SK-N-SH (cell line): ENCODE measurements around the gene PGK1. TPM values are rescaled to one million over a fixed set of nuclear protein-coding genes. Genes with fewer than 3 reads are reported as not detected.
A peak's percentile ranks its signal among the peaks of the same experiment; 100 is the strongest.

ENCODE experiments used
- CTCF ChIA-PET: fragments of 300-600, 350-600 bp; formaldehyde crosslinking; extraction: SDS; loops from one replicate; lab custom pipeline; 2021; lab: Yijun Ruan, JAX
- POLR2A ChIA-PET: fragments of 350-600 bp; sonication (Branson Sonifier 250); formaldehyde crosslinking; extraction: SDS; loops from one replicate; lab custom pipeline; 2020; ENCODE audit warnings: antibody characterized with exemption, inconsistent platforms; lab: Yijun Ruan, JAX
- DNase-seq: peaks from one replicate; pipeline ENCODE4 v3.0.0; 2012
- H2AFZ ChIP-seq: fragments of 200-600 bp; sonication (generic); 2 replicates; pipeline ENCODE4 v1.8.1; 2016; ENCODE audit warnings: antibody characterized with exemption, mild to moderate bottlenecking, low read depth
- H3F3A ChIP-seq: fragments of 200-600 bp; sonication (generic); replicated peaks from 2 replicates; pipeline ENCODE3; 2016; ENCODE audit warnings: antibody characterized with exemption, mild to moderate bottlenecking; ENCODE audit not compliant: insufficient read depth
- H3K27ac ChIP-seq, 2 experiments: fragments of 200-500 bp in 1 of 2; fragments of 200-600 bp in 1 of 2; sonication (Bioruptor generic) in 1 of 2; sonication (generic), shearing (Covaris generic) in 1 of 2; 2 replicates each; pipeline versions ENCODE4 v1.5.1 to v1.6.1; 2014 to 2016; ENCODE audit warnings: low read depth in 2 of 2, inconsistent platforms in 1 of 2, low read length in 1 of 2, mild to moderate bottlenecking in 1 of 2, mixed read lengths in 1 of 2
- H3K27me3 ChIP-seq: fragments of 200-600 bp; sonication (generic), shearing (Covaris generic); 2 replicates; pipeline ENCODE4 v1.6.1; 2016; ENCODE audit warnings: mixed run types; ENCODE audit not compliant: insufficient read depth
- H3K36me3 ChIP-seq, 2 experiments: fragments of 200-500 bp in 1 of 2; fragments of 200-600 bp in 1 of 2; sonication (Bioruptor generic) in 1 of 2; sonication (generic) in 1 of 2; replicated peaks in 1 of 2; 2 replicates each; pipeline versions ENCODE3 to v1.5.1; 2014 to 2016; ENCODE audit warnings: low read length in 1 of 2, mild to moderate bottlenecking in 1 of 2; ENCODE audit not compliant: insufficient read depth in 2 of 2, control insufficient read depth in 1 of 2
- H3K4me1 ChIP-seq, 2 experiments: fragments of 200-500 bp in 1 of 2; fragments of 200-600 bp in 1 of 2; sonication (Bioruptor generic) in 1 of 2; sonication (generic), shearing (Covaris generic) in 1 of 2; 2 replicates each; pipeline versions ENCODE4 v1.5.1 to v1.6.1; 2014 to 2016; ENCODE audit warnings: low read depth in 1 of 2, low read length in 1 of 2, mixed run types in 1 of 2; ENCODE audit not compliant: insufficient read depth in 2 of 2, control insufficient read depth in 1 of 2
- H3K4me2 ChIP-seq: fragments of 200-600 bp; sonication (generic), shearing (Covaris generic); 2 replicates; pipeline ENCODE4 v1.6.1; 2017; ENCODE audit warnings: mixed run types
- H3K4me3 ChIP-seq, 2 experiments: fragments of 200-500 bp in 1 of 2; fragments of 200-600 bp in 1 of 2; sonication (Bioruptor generic) in 1 of 2; sonication (generic), shearing (Covaris generic) in 1 of 2; 2 replicates each; pipeline versions ENCODE4 v1.5.1 to v1.8.1; 2014 to 2016; ENCODE audit warnings: low read depth in 2 of 2, inconsistent platforms in 1 of 2, low read length in 1 of 2, mild to moderate bottlenecking in 1 of 2, mixed read lengths in 1 of 2, moderate library complexity in 1 of 2
- H3K79me2 ChIP-seq: fragments of 200-600 bp; sonication (generic); 2 replicates; pipeline ENCODE4 v1.8.1; 2017; ENCODE audit warnings: mild to moderate bottlenecking; ENCODE audit not compliant: insufficient read depth
- H3K9ac ChIP-seq: fragments of 200-600 bp; sonication (generic); 2 replicates; pipeline ENCODE4 v1.6.1; 2017; ENCODE audit warnings: mixed run types
- H3K9me2 ChIP-seq: fragments of 200-600 bp; sonication (generic); 2 replicates; pipeline ENCODE4 v1.6.1; 2017; ENCODE audit warnings: mixed run types
- H3K9me3 ChIP-seq: fragments of 200-600 bp; sonication (generic); 2 replicates; pipeline ENCODE4 v1.6.1; 2017; ENCODE audit warnings: mixed run types, mild to moderate bottlenecking, moderate library complexity
- H4K20me1 ChIP-seq: fragments of 200-600 bp; sonication (generic); 2 replicates; pipeline ENCODE4 v1.6.1; 2017; ENCODE audit warnings: mild to moderate bottlenecking, mixed run types; ENCODE audit not compliant: insufficient read depth
- CHD2 ChIP-seq: fragments of 150-350 bp; IDR thresholded peaks from 2 replicates; pipeline ENCODE4 v1.6.1; 2018; ENCODE audit warnings: low read length; ENCODE audit not compliant: partially characterized antibody
- ELF1 ChIP-seq: IDR thresholded peaks from 2 replicates; pipeline ENCODE4 v1.4.0; 2012
- FOXM1 ChIP-seq: IDR thresholded peaks from 2 replicates; pipeline ENCODE4 v1.4.0; 2012; ENCODE audit warnings: low read depth, mild to moderate bottlenecking
- GABPA ChIP-seq: IDR thresholded peaks from 2 replicates; pipeline ENCODE4 v1.4.0; 2012; ENCODE audit warnings: low read depth, mild to moderate bottlenecking
- GATA2 ChIP-seq: sonication (generic); formaldehyde crosslinking; IDR thresholded peaks from 2 replicates; pipeline ENCODE4 v1.5.0; 2020; ENCODE audit warnings: mild to moderate bottlenecking, missing genetic modification reagents
- JUND ChIP-seq: IDR thresholded peaks from 2 replicates; pipeline ENCODE4 v1.4.0; 2012
- MEF2A ChIP-seq: IDR thresholded peaks from 2 replicates; pipeline ENCODE4 v1.4.0; 2012; ENCODE audit warnings: low read depth, borderline replicate concordance
- MXI1 ChIP-seq: IDR thresholded peaks from 2 replicates; pipeline ENCODE4 v1.6.1; 2012; ENCODE audit warnings: mild to moderate bottlenecking, low read depth, low read length, improper control_type of control experiment
- NRF1 ChIP-seq: IDR thresholded peaks from 2 replicates; pipeline ENCODE4 v1.6.1; 2012; ENCODE audit warnings: low read depth, mild to moderate bottlenecking, low read length
- PBX3 ChIP-seq: IDR thresholded peaks from 2 replicates; pipeline ENCODE4; 2012
- POLR2AphosphoS5 ChIP-seq: IDR thresholded peaks from 2 replicates; pipeline ENCODE4 v1.6.1; 2012; ENCODE audit warnings: low read depth, low read length
- RAD21 ChIP-seq: IDR thresholded peaks from 2 replicates; pipeline ENCODE4 v1.6.1; 2012; ENCODE audit warnings: mild to moderate bottlenecking, low read length
- RFX5 ChIP-seq: IDR thresholded peaks from 2 replicates; pipeline ENCODE4 v1.6.1; 2012; ENCODE audit warnings: mild to moderate bottlenecking, improper control_type of control experiment, low read length
- TAF1 ChIP-seq: IDR thresholded peaks from 2 replicates; pipeline ENCODE4 v1.6.1; 2012; ENCODE audit warnings: low read depth, mild to moderate bottlenecking, low read length, moderate library complexity, borderline replicate concordance
- TCF12 ChIP-seq: IDR thresholded peaks from 2 replicates; pipeline ENCODE4 v1.4.0; 2012
- TEAD4 ChIP-seq: IDR thresholded peaks from 2 replicates; pipeline ENCODE4 v1.4.0; 2012; ENCODE audit warnings: mild to moderate bottlenecking, borderline replicate concordance; ENCODE audit not compliant: insufficient read depth
- USF1 ChIP-seq: IDR thresholded peaks from 2 replicates; pipeline ENCODE4 v1.4.0; 2012; ENCODE audit warnings: low read depth, borderline replicate concordance
- USF2 ChIP-seq: fragments of 150-350 bp; IDR thresholded peaks from 2 replicates; pipeline ENCODE4 v1.6.1; 2017; ENCODE audit warnings: antibody characterized with exemption, low read length, low read depth, borderline replicate concordance
- YY1 ChIP-seq: IDR thresholded peaks from 2 replicates; pipeline ENCODE4 v1.4.0; 2012; ENCODE audit warnings: low read depth, mild to moderate bottlenecking
- WGBS: methylation state at CpG from one replicate; pipeline ENCODE4 v1.1.6; 2017; ENCODE audit warnings: low lambda C conversion rate; 5-methylcytosine and 5-hydroxymethylcytosine counted together
- polyA plus RNA-seq, 3 experiments: library from polyadenylated mRNA; depleted of rRNA; stranded (reverse); fragments of >200 nt; gene quantifications; 2 replicates each; pipeline ENCODE4 v1.2.3, GENCODE V29; 2012

Gene PGK1
- polyA plus RNA-seq, 1 of the 3 experiments (the other 2 are of a cell fraction): 260 TPM

- no peaks in the 10 kb centered on the region for H3F3A ChIP-seq
- ChIA-PET POLR2A (no interaction called here), CTCF (interaction anchor here (0.5 kb wide), 1 partner anchor 78 kb away, joined by 3 read pairs; no protein-coding TSS in a partner anchor)
- no peak overlapping the region for H2AFZ ChIP-seq
- peaks cover 76% of the 10 kb centered on the region for H3K79me2 ChIP-seq
- no peaks in the 10 kb centered on the region for H3K27me3 ChIP-seq
- H3K9me3 ChIP-seq: no peaks in the 10 kb centered on the region
- H3K9me2 ChIP-seq: no peaks in the 10 kb centered on the region
- DNase-seq: no peak
- TF ChIP-seq TAF1: no peak
- TF ChIP-seq TCF12: no peak
- no peak for TF ChIP-seq FOXM1
- no peak for TF ChIP-seq POLR2AphosphoS5
- no peak for TF ChIP-seq MXI1
- H3K27ac ChIP-seq: no peak overlapping the region
- peaks cover 12% of the 10 kb centered on the region in 2 experiments for H3K36me3 ChIP-seq
- peaks cover 65% of the 10 kb centered on the region for H4K20me1 ChIP-seq
- 63% methylated on average over 1 of the region's 1 CpG for WGBS
- peak overlapping the region in 1 of 2 experiments; percentile 79; a peak in 1 of 4 replicates for H3K4me3 ChIP-seq
- H3K4me1 ChIP-seq: peaks cover 6 to 10% of the 10 kb centered on the region in 2 experiments; a peak in 2 of 4 replicates
- peak overlapping the region; percentile 75 for H3K4me2 ChIP-seq
- no peak overlapping the region for H3K9ac ChIP-seq
Measured at GRCh38 chrX:78106651-78106986, 2.6 kb downstream of the PGK1 start.

GRCh38 chrX:78109458-78109857 is 5.4 kb downstream of the PGK1 start:
- H3K9me2 ChIP-seq: no peaks in the 10 kb centered on the region

More at GRCh38 chrX:78109458-78109857, 5.4 kb downstream of the PGK1 start:
- H2AFZ ChIP-seq: no peak overlapping the region
- no peak for TF ChIP-seq PBX3
- no peak for TF ChIP-seq POLR2AphosphoS5
- TF ChIP-seq TEAD4: no peak
- TF ChIP-seq ELF1: no peak
- no peak for TF ChIP-seq JUND
- TF ChIP-seq CHD2: no peak
- TF ChIP-seq MEF2A: no peak
- TF ChIP-seq MXI1: no peak
- TF ChIP-seq TCF12: no peak
- TF ChIP-seq GATA2 (CRISPR knock-in tag): no peak
- no peak for TF ChIP-seq RAD21
- TF ChIP-seq GABPA: no peak
- TF ChIP-seq NRF1: no peak
- no peak for TF ChIP-seq USF1
- no peak for TF ChIP-seq YY1
- TF ChIP-seq RFX5: no peak
- no peak for TF ChIP-seq USF2
- TF ChIP-seq, all 33 proteins: peak for 0
- Histone ChIP-seq H3K79me2 (peaks cover 100% of the 10 kb centered on the region), H4K20me1 (peaks cover 80% of the 10 kb centered on the region), H3K27ac (no peak overlapping the region), H3F3A (no peaks in the 10 kb centered on the region), H3K4me3 (no peak overlapping the region), H3K4me2 (no peak overlapping the region), H3K9ac (no peak overlapping the region), H3K4me1 (peaks cover 6 to 10% of the 10 kb centered on the region in 2 experiments; a peak in 2 of 4 replicates), H3K36me3 (peaks cover 28 to 31% of the 10 kb centered on the region in 2 experiments), H3K27me3 (no peaks in the 10 kb centered on the region), H3K9me3 (no peaks in the 10 kb centered on the region)
- ChIA-PET POLR2A (no interaction called here), CTCF (no interaction called here)
- no peak for DNase-seq
- 38% methylated on average over 2 of the region's 2 CpGs for WGBS
